Measurements from ENCODE around the gene IMMP2L.
"Not testable (repeated sequence)": the region's sequence is repeated elsewhere in the genome, so short reads cannot be mapped to it uniquely, and the experiment has no call there.

IMMP2L gene

GRCh38 chr7:111586711-111587409, 24.6 kb upstream of the IMMP2L start:
- H3K27me3 ChIP-seq (ENCODE audit: insufficient read depth, poor library complexity, severe bottlenecking): no peaks in the 10 kb centered on the region
- no peak for ATAC-seq (ENCODE audit: low read depth)
- H3K27ac ChIP-seq (ENCODE audit: poor library complexity, severe bottlenecking): no peak overlapping the region
- no peaks in the 10 kb centered on the region for H3K36me3 ChIP-seq (ENCODE audit: low read depth)
- H3K4me3 ChIP-seq (ENCODE audit: severe bottlenecking): no peak overlapping the region
- no peak for TF ChIP-seq CTCF (IDR thresholded peaks at IDR 0.05; ENCODE audit: poor library complexity, severe bottlenecking)
- no peak for DNase-seq (ENCODE audit: low spot score)
- H3K9me3 ChIP-seq (ENCODE audit: severe bottlenecking): peaks cover 2% of the 10 kb centered on the region
- no peaks in the 10 kb centered on the region for H3K4me1 ChIP-seq (ENCODE audit: insufficient read depth, poor library complexity, severe bottlenecking)

DNA sequence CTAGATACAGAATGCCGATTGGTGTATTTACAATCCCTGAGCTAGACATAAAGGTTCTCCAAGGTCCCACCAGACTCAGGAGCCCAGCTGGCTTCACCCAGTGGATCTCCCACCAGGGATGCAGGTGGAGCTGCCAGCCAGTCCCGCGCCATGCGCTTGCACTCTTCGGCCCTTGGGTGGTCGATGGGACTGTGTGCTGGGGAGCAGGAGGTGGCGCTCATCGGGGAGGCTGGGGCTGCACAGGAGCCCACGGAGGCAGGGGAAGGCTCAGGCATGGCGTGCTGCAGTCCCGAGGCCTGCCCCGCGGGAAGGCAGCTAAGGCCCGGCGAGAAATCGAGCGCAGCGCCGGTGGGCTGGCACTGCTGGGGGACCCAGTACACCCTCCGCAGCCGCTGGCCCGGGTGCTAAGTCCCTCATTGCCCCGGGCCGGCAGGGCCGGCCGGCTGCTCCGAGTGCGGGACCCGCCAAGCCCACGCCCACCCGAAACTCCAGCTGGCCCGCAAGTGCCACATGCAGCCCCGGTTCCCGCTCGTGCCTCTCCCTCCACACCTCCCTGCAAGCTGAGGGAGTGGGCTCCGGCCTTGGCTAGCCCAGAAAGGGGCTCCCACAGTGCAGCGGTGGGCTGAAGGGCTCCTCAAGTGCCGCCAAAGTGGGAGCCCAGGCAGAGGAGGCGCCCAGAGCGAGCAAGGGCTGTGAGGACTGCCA, 19.6 kb upstream of the IMMP2L start:
- ATAC-seq (ENCODE audit: low read depth); H3K4me3 ChIP-seq (ENCODE audit: severe bottlenecking); H3K9me3 ChIP-seq (ENCODE audit: severe bottlenecking); H3K4me1 ChIP-seq (ENCODE audit: insufficient read depth, poor library complexity, severe bottlenecking); DNase-seq (ENCODE audit: low spot score); H3K36me3 ChIP-seq (ENCODE audit: low read depth); H3K27me3 ChIP-seq (ENCODE audit: insufficient read depth, poor library complexity, severe bottlenecking); H3K27ac ChIP-seq (ENCODE audit: poor library complexity, severe bottlenecking): not testable (repeated sequence)

GRCh38 chr7:111581207-111581606, 18.9 kb upstream of the IMMP2L start:
- not testable (repeated sequence) for H3K36me3 ChIP-seq (ENCODE audit: low read depth); H3K4me1 ChIP-seq (ENCODE audit: insufficient read depth, poor library complexity, severe bottlenecking); ATAC-seq (ENCODE audit: low read depth); H3K9me3 ChIP-seq (ENCODE audit: severe bottlenecking); H3K4me3 ChIP-seq (ENCODE audit: severe bottlenecking); H3K27me3 ChIP-seq (ENCODE audit: insufficient read depth, poor library complexity, severe bottlenecking); H3K27ac ChIP-seq (ENCODE audit: poor library complexity, severe bottlenecking); DNase-seq (ENCODE audit: low spot score)

GRCh38 chr7:111578754-111579153, 16.5 kb upstream of the IMMP2L start:
- no peak for DNase-seq (ENCODE audit: low spot score)
- TF ChIP-seq CTCF (IDR thresholded peaks at IDR 0.05; ENCODE audit: poor library complexity, severe bottlenecking): no peak
- Histone ChIP-seq H3K4me3 (ENCODE audit: severe bottlenecking) (no peak overlapping the region), H3K9me3 (ENCODE audit: severe bottlenecking) (no peaks in the 10 kb centered on the region), H3K4me1 (ENCODE audit: insufficient read depth, poor library complexity, severe bottlenecking) (no peaks in the 10 kb centered on the region), H3K27ac (ENCODE audit: poor library complexity, severe bottlenecking) (no peak overlapping the region), H3K36me3 (ENCODE audit: low read depth) (no peaks in the 10 kb centered on the region), H3K27me3 (ENCODE audit: insufficient read depth, poor library complexity, severe bottlenecking) (no peaks in the 10 kb centered on the region)
- ATAC-seq (ENCODE audit: low read depth): no peak

DNA sequence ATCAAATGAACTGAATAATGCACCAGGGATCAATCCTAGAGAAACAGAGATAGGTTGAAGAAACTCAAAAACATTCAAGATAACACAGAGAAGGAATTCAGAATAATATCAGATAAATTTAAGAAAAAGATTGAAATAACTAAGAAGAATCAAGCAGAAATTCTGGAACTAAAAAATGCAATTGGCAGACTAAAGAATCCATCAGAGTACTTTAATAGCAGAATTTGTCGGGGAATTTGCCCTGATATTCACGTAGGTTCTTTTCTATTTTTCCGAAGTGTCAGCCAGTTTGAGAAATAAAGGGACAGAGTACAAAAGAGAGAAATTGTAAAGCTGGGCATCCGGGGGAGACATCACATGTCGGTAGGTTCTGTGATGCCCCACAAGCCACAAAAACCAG, 9.4 kb upstream of the IMMP2L start:
- no peak for DNase-seq (ENCODE audit: low spot score)
- no peak for TF ChIP-seq CTCF (IDR thresholded peaks at IDR 0.05; ENCODE audit: poor library complexity, severe bottlenecking)
- Histone ChIP-seq H3K27ac (ENCODE audit: poor library complexity, severe bottlenecking) (no peak overlapping the region), H3K4me3 (ENCODE audit: severe bottlenecking) (no peak overlapping the region), H3K36me3 (ENCODE audit: low read depth) (no peaks in the 10 kb centered on the region), H3K4me1 (ENCODE audit: insufficient read depth, poor library complexity, severe bottlenecking) (no peaks in the 10 kb centered on the region), H3K27me3 (ENCODE audit: insufficient read depth, poor library complexity, severe bottlenecking) (no peaks in the 10 kb centered on the region), H3K9me3 (ENCODE audit: severe bottlenecking) (peaks cover 6% of the 10 kb centered on the region)
- ATAC-seq (ENCODE audit: low read depth): no peak

Data from RWPE2 (cell line).